Endothelial cell of umbilical vein (primary cell): ENCODE measurements around the gene CAPN2. TPM values are rescaled to one million over a fixed set of nuclear protein-coding genes. Genes with fewer than 3 reads are reported as not detected.

ENCODE experiments used
- BruUV-seq: library from RNA; stranded (reverse); fragments of 400-500 nt; replicated peaks from 2 replicates; lab custom pipeline; 2021; lab: Mats Ljungman, UMichigan
- CTCF ChIA-PET: fragments of 300-600, 350-600 bp; sonication (Branson Sonifier 250); formaldehyde crosslinking; loops from one replicate; lab custom pipeline; 2021; ENCODE audit warnings: antibody characterized with exemption, inconsistent platforms; lab: Charles Lee
- POLR2A ChIA-PET: fragments of 300-600, 350-600 bp; sonication (Branson Sonifier 250); formaldehyde crosslinking; loops from one replicate; lab custom pipeline; 2021; ENCODE audit warnings: antibody characterized with exemption, inconsistent platforms; lab: Charles Lee
- DNase-seq: peaks from one replicate; pipeline ENCODE4 v3.0.0-alpha.2; 2011; ENCODE audit warnings: low read depth, low spot score
- FAIRE-seq: peaks from 2 replicates; lab custom pipeline; 2011; peaks lifted over from hg19 to GRCh38; lab: Jason Lieb, UNC
- H2AFZ ChIP-seq: 2 replicates; pipeline ENCODE4 v1.6.0; 2012; ENCODE audit warnings: low read depth, low read length, control low read depth, inconsistent platforms
- H3K27ac ChIP-seq: 2 replicates; pipeline ENCODE4 v1.5.1; 2011; ENCODE audit warnings: low read depth, mild to moderate bottlenecking, control low read depth, low read length, moderate library complexity; ENCODE audit not compliant: insufficient read depth
- H3K27me3 ChIP-seq, 2 experiments: 2 replicates each; pipeline versions ENCODE4 v1.6.0 to v1.6.1; 2011; ENCODE audit warnings: low read length in 2 of 2, mixed read lengths in 1 of 2; ENCODE audit not compliant: control insufficient read depth in 2 of 2, insufficient read depth in 2 of 2
- H3K36me3 ChIP-seq, 2 experiments: 2 replicates in 1 of 2; 3 replicates in 1 of 2; pipeline ENCODE4 v1.5.1; 2011; ENCODE audit warnings: low read length in 2 of 2, mild to moderate bottlenecking in 1 of 2, moderate library complexity in 1 of 2; ENCODE audit not compliant: control insufficient read depth in 2 of 2, insufficient read depth in 2 of 2; ENCODE audit errors: extremely low read depth in 1 of 2
- H3K4me1 ChIP-seq: 3 replicates; pipeline ENCODE4 v1.5.1; 2011; ENCODE audit warnings: mild to moderate bottlenecking, low read length; ENCODE audit not compliant: control insufficient read depth, insufficient read depth; ENCODE audit errors: extremely low read depth
- H3K4me2 ChIP-seq: 2 replicates; pipeline ENCODE4 v1.6.1; 2011; ENCODE audit warnings: low read length, control low read depth, mixed read lengths; ENCODE audit not compliant: insufficient read depth
- H3K4me3 ChIP-seq, 3 experiments: fragments of 200-600 bp in 1 of 3; sonication (generic), shearing (Covaris generic) in 1 of 3; replicated peaks in 1 of 3; 2 replicates each; pipeline ENCODE4 v1.5.1; 2011 to 2016; ENCODE audit warnings: control low read depth in 3 of 3, low read length in 3 of 3, mild to moderate bottlenecking in 2 of 3, inconsistent platforms in 1 of 3, low read depth in 1 of 3, moderate library complexity in 1 of 3; ENCODE audit not compliant: insufficient read depth in 1 of 3
- H3K79me2 ChIP-seq: 2 replicates; pipeline ENCODE4 v1.6.0; 2012; ENCODE audit warnings: low read length, inconsistent platforms; ENCODE audit not compliant: control insufficient read depth, insufficient read depth
- H3K9ac ChIP-seq: replicated peaks from 2 replicates; pipeline ENCODE3; 2011; ENCODE audit warnings: low read length, control low read depth; ENCODE audit not compliant: insufficient read depth; ENCODE audit errors: extremely low read depth
- H3K9me1 ChIP-seq: replicated peaks from 3 replicates; pipeline ENCODE4 v1.6.0; 2011; ENCODE audit warnings: mild to moderate bottlenecking, low read length; ENCODE audit not compliant: control insufficient read depth, insufficient read depth; ENCODE audit errors: extremely low read depth
- H3K9me3 ChIP-seq: replicated peaks from 2 replicates; pipeline ENCODE4 v1.5.1; 2012; ENCODE audit warnings: low read length, inconsistent platforms; ENCODE audit not compliant: control insufficient read depth, insufficient read depth
- H4K20me1 ChIP-seq: replicated peaks from 2 replicates; pipeline ENCODE3; 2011; ENCODE audit warnings: mild to moderate bottlenecking, low read length; ENCODE audit not compliant: control insufficient read depth, insufficient read depth; ENCODE audit errors: extremely low read depth
- EZH2 ChIP-seq: IDR thresholded peaks from 2 replicates; pipeline ENCODE4 v1.6.1; 2012; ENCODE audit warnings: borderline replicate concordance, low read depth, mild to moderate bottlenecking, moderate library complexity, low read length, inconsistent platforms; ENCODE audit not compliant: severe bottlenecking
- FOS ChIP-seq: IDR thresholded peaks from 2 replicates; pipeline ENCODE4 v1.6.1; 2011; ENCODE audit warnings: mild to moderate bottlenecking, low read length, moderate library complexity, borderline replicate concordance; ENCODE audit not compliant: insufficient read depth
- GATA2 ChIP-seq: IDR thresholded peaks from 2 replicates; pipeline ENCODE4 v1.7.0; 2011; ENCODE audit warnings: low read depth, mild to moderate bottlenecking, moderate library complexity, mixed read lengths, low read length; ENCODE audit not compliant: insufficient read length, insufficient read depth
- JUN ChIP-seq: IDR thresholded peaks from 2 replicates; pipeline ENCODE4 v1.6.1; 2011; ENCODE audit warnings: borderline replicate concordance, low read depth; ENCODE audit not compliant: insufficient read length, insufficient read depth
- MYC ChIP-seq: IDR thresholded peaks from one replicate; pipeline ENCODE4 v1.6.1; 2011; ENCODE audit warnings: mild to moderate bottlenecking, low read depth, low read length
- POLR2A ChIP-seq: IDR thresholded peaks from 2 replicates; pipeline ENCODE4 v1.6.1; 2012; ENCODE audit warnings: low read depth, mild to moderate bottlenecking, control low read depth, low read length
- POLR2AphosphoS5 ChIP-seq: IDR thresholded peaks from 2 replicates; pipeline ENCODE4 v1.6.1; 2012; ENCODE audit warnings: low read depth, mild to moderate bottlenecking, control low read depth, low read length, moderate library complexity; ENCODE audit not compliant: insufficient read depth
- dilution Hi-C: fragments of 300-500 bp; cut with MboI; formaldehyde crosslinking; loops from one replicate; pipeline ENCODE4 v1.15.0; 2019; ENCODE audit warnings: low sequenced_read_pairs; ENCODE audit not compliant: extremely low pct_ligation_motif_present
- intact Hi-C: fragments of 100-400 bp; cut with micrococcal nuclease; formaldehyde crosslinking; loops from one replicate; pipeline ENCODE4 v1.10.0; 2022
- polyA plus RNA-seq, 4 experiments: library from polyadenylated mRNA; depleted of rRNA in 3 of 4; stranded (reverse) in 3 of 4; unstranded in 1 of 4; fragments of >200 nt; gene quantifications; 2 replicates each; pipeline versions ENCODE4 v1.2.1 to v1.2.3, GENCODE V29; 2011 to 2012; ENCODE audit warnings: missing spikeins in 1 of 4
- total RNA-seq: library from RNA; stranded (reverse); gene quantifications from 2 replicates; pipeline ENCODE4 v1.2.3, GENCODE V29; 2021
- TF ChIP-seq, protein P1 (sequence below), 2 donors: IDR thresholded peaks; 1 replicate in 1 of 2; 2 replicates in 1 of 2; pipeline ENCODE4 v1.5.1; 2011; ENCODE audit warnings: low read length in 2 of 2, mild to moderate bottlenecking in 2 of 2, moderate library complexity in 2 of 2, control low read depth in 1 of 2, inconsistent platforms in 1 of 2, low read depth in 1 of 2; ENCODE audit not compliant: insufficient read depth in 1 of 2; ENCODE audit errors: extremely low read depth in 1 of 2
- TF ChIP-seq, protein P2 (sequence below): IDR thresholded peaks from 2 replicates; pipeline ENCODE4 v1.6.1; 2011; ENCODE audit not compliant: insufficient read depth, insufficient read length

Gene CAPN2
- total and polyA plus RNA-seq, 2 donors (not counting 3 experiments of a cell fraction or from before 2014, with no cell fraction given): 110 to 420 TPM

DNA sequence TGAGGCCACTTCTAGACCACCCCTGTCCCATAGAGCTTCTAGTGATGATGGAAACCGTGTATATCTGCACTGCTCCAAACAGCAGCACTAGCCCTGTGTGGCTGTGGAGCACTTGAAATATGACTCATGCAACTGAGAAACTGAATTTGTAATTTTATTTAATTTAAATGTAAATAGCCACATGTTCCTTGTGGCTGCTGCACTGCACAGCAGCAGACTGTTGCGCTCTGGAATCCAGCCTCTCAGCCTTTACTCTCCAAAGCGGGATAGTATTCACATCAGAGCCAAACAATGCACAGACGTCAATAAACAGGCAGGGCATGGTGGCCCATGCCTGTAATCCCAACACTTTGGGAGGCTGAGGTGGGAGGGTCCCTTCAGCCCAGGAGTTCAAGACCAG is 12.0 kb downstream of the CAPN2 start:
- Histone ChIP-seq H2AFZ (no peak overlapping the region), H3K27ac (no peak overlapping the region), H3K9ac (no peak overlapping the region), H3K4me3 (no peak overlapping the region), H4K20me1 (no peaks in the 10 kb centered on the region), H3K9me1 (no peaks in the 10 kb centered on the region), H3K9me3 (no peaks in the 10 kb centered on the region), H3K4me1 (peaks cover 36% of the 10 kb centered on the region), H3K27me3 (no peaks in the 10 kb centered on the region), H3K4me2 (no peak overlapping the region), H3K79me2 (peaks cover 90% of the 10 kb centered on the region), H3K36me3 (peaks cover 21 to 24% of the 10 kb centered on the region in 2 experiments)
- ChIA-PET POLR2A (no interaction called here), CTCF (interaction anchor here (1.6 kb wide), 1 partner anchor 25 kb away, joined by 4 read pairs; no protein-coding TSS in a partner anchor)
- TF ChIP-seq FOS: no peak
- no peak for TF ChIP-seq POLR2A
- TF ChIP-seq, protein P1, sequence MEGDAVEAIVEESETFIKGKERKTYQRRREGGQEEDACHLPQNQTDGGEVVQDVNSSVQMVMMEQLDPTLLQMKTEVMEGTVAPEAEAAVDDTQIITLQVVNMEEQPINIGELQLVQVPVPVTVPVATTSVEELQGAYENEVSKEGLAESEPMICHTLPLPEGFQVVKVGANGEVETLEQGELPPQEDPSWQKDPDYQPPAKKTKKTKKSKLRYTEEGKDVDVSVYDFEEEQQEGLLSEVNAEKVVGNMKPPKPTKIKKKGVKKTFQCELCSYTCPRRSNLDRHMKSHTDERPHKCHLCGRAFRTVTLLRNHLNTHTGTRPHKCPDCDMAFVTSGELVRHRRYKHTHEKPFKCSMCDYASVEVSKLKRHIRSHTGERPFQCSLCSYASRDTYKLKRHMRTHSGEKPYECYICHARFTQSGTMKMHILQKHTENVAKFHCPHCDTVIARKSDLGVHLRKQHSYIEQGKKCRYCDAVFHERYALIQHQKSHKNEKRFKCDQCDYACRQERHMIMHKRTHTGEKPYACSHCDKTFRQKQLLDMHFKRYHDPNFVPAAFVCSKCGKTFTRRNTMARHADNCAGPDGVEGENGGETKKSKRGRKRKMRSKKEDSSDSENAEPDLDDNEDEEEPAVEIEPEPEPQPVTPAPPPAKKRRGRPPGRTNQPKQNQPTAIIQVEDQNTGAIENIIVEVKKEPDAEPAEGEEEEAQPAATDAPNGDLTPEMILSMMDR (IDR thresholded peaks at IDR 0.05; ENCODE audit: extremely low read depth in 1 of 2, insufficient read depth in 1 of 2, low read depth in 1 of 2, low read length in 2 of 2): no peak
- TF ChIP-seq, protein P2, sequence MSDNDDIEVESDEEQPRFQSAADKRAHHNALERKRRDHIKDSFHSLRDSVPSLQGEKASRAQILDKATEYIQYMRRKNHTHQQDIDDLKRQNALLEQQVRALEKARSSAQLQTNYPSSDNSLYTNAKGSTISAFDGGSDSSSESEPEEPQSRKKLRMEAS: no peak
- no peak for TF ChIP-seq GATA2
- no peak for TF ChIP-seq POLR2AphosphoS5
- TF ChIP-seq JUN: no peak
- TF ChIP-seq MYC: no peak
- no peak for TF ChIP-seq EZH2
- dilution Hi-C loops (no loop called here), intact Hi-C loops (no loop called here)
- BruUV-seq: no TSS peak
- DNase-seq (no peak), FAIRE-seq (no peak)
